HFFc6 (cell line): ENCODE data around the gene SH3RF3. TPM values are rescaled to one million over a fixed set of nuclear protein-coding genes. Genes with fewer than 3 reads are reported as not detected.

ENCODE experiments used
- DNase-seq: peaks from one replicate; pipeline ENCODE4 v3.0.0-alpha.2; 2018
- H3K27ac Mint-ChIP-seq: 2 replicates; pipeline ENCODE4 v1.8.0; 2020; ENCODE audit warnings: mild to moderate bottlenecking, mixed read lengths
- H3K27me3 Mint-ChIP-seq: 2 replicates; pipeline ENCODE4 v1.8.0; 2021; ENCODE audit warnings: mild to moderate bottlenecking, moderate library complexity, mixed read lengths; ENCODE audit not compliant: insufficient read depth
- H3K36me3 Mint-ChIP-seq: 2 replicates; pipeline ENCODE4 v1.8.0; 2021; ENCODE audit warnings: low read depth, mixed read lengths
- H3K4me1 Mint-ChIP-seq: 2 replicates; pipeline ENCODE4 v1.8.0; 2020; ENCODE audit warnings: low read depth, mixed read lengths
- H3K4me3 Mint-ChIP-seq: 2 replicates; pipeline ENCODE4 v1.8.0; 2020; ENCODE audit warnings: mild to moderate bottlenecking, moderate library complexity, mixed read lengths
- H3K9me3 Mint-ChIP-seq: 2 replicates; pipeline ENCODE4 v1.8.0; 2020; ENCODE audit warnings: mild to moderate bottlenecking, mixed read lengths
- CTCF ChIP-seq: fragments of 200-600 bp; sonication (generic); IDR thresholded peaks from 2 replicates; pipeline ENCODE4 v1.5.0; 2021; ENCODE audit warnings: antibody characterized with exemption, mild to moderate bottlenecking
- total RNA-seq, 6 experiments: library from RNA; stranded (reverse); fragmentation: NEBNext Ultra II Directional; extraction: Animal tissue kit (Norgen Biotek cat#: 25700); gene quantifications; 2 replicates in 1 of 6; 3 replicates in 5 of 6; pipeline ENCODE4 v1.2.3, GENCODE V29; 2021

SH3RF3 gene
- total RNA-seq, 6 experiments from 2014 or later: 2.4 to 4.4 (median 3.7) TPM

- DNase-seq: peak; percentile 18
- Mint-ChIP-seq H3K9me3 (no peaks in the 10 kb centered on the region), H3K36me3 (peaks cover 8% of the 10 kb centered on the region), H3K27ac (no peak overlapping the region), H3K4me1 (peaks cover 6% of the 10 kb centered on the region; the same call in 1 of the 2 replicates), H3K4me3 (no peak overlapping the region), H3K27me3 (peaks cover 14% of the 10 kb centered on the region)
- no peak for TF ChIP-seq CTCF
Measured at GRCh38 chr2:109428841-109429566, 300.0 kb downstream of the SH3RF3 start.

- Mint-ChIP-seq H3K27ac (no peak overlapping the region), H3K9me3 (no peaks in the 10 kb centered on the region), H3K27me3 (peaks cover 14% of the 10 kb centered on the region), H3K4me3 (no peak overlapping the region), H3K4me1 (peaks cover 6% of the 10 kb centered on the region; the same call in 1 of the 2 replicates), H3K36me3 (peaks cover 11% of the 10 kb centered on the region)
- DNase-seq: no peak
- TF ChIP-seq CTCF: no peak
Measured at GRCh38 chr2:109429567-109430328, 300.7 kb downstream of the SH3RF3 start.

- Mint-ChIP-seq H3K27ac (no peak overlapping the region), H3K36me3 (peaks cover 11% of the 10 kb centered on the region), H3K4me1 (peaks cover 6% of the 10 kb centered on the region; the same call in 1 of the 2 replicates), H3K27me3 (peaks cover 16% of the 10 kb centered on the region), H3K9me3 (no peaks in the 10 kb centered on the region), H3K4me3 (no peak overlapping the region)
- no peak for DNase-seq
- TF ChIP-seq CTCF: no peak
Measured at GRCh38 chr2:109430329-109430636, 301.3 kb downstream of the SH3RF3 start.

- H3K27ac Mint-ChIP-seq: no peak overlapping the region
- peaks cover 13% of the 10 kb centered on the region; the same call in 1 of the 2 replicates for H3K4me1 Mint-ChIP-seq
- peaks cover 13% of the 10 kb centered on the region for H3K27me3 Mint-ChIP-seq
- no peak overlapping the region; the same call in 1 of the 2 replicates for H3K4me3 Mint-ChIP-seq
- H3K36me3 Mint-ChIP-seq: 0 out of 2 replicates have a peak, but pooled peaks cover 3% of the 10 kb centered on the region
- no peak for DNase-seq
- H3K9me3 Mint-ChIP-seq: no peaks in the 10 kb centered on the region
- TF ChIP-seq CTCF: no peak
Measured at GRCh38 chr2:109432421-109432820, 303.4 kb downstream of the SH3RF3 start.

GRCh38 chr2:109433486-109433885, 304.5 kb downstream of the SH3RF3 start:
- peaks cover 13% of the 10 kb centered on the region for H3K27me3 Mint-ChIP-seq
- peaks cover 15% of the 10 kb centered on the region for H3K4me1 Mint-ChIP-seq
- no peak for DNase-seq
- no peak for TF ChIP-seq CTCF
- H3K27ac Mint-ChIP-seq: no peak overlapping the region
- H3K36me3 Mint-ChIP-seq: 0 out of 2 replicates have a peak, but pooled peaks cover 3% of the 10 kb centered on the region
- H3K9me3 Mint-ChIP-seq: no peaks in the 10 kb centered on the region
- H3K4me3 Mint-ChIP-seq: no peak overlapping the region
